ENCODE measurements around the gene HOXB1.

The HOXB1 gene

GRCh38 chr17:48556229-48556575, 25.4 kb upstream of the HOXB1 start:
- DNase-seq (ENCODE audit: extremely low read depth, low read depth), result no peak
- no peak for TF ChIP-seq CTCF (IDR thresholded peaks at IDR 0.05; ENCODE audit: low read depth, low read length)

GRCh38 chr17:48555258-48556228, 24.7 kb upstream of the HOXB1 start:
- DNase-seq (ENCODE audit: extremely low read depth, low read depth), result no peak

GRCh38 chr17:48554412-48555257, 23.8 kb upstream of the HOXB1 start:
- TF ChIP-seq CTCF (IDR thresholded peaks at IDR 0.05; ENCODE audit: low read depth, low read length), result no peak
- DNase-seq (ENCODE audit: extremely low read depth, low read depth), result no peak

More at GRCh38 chr17:48555258-48556228, 24.7 kb upstream of the HOXB1 start:
- no peak for TF ChIP-seq CTCF (IDR thresholded peaks at IDR 0.05; ENCODE audit: low read depth, low read length)

GRCh38 chr17:48553826-48554225, 23.0 kb upstream of the HOXB1 start:
- no peak for DNase-seq (ENCODE audit: extremely low read depth, low read depth)
- no peak for TF ChIP-seq CTCF (IDR thresholded peaks at IDR 0.05; ENCODE audit: low read depth, low read length)

- TF ChIP-seq CTCF (IDR thresholded peaks at IDR 0.05; ENCODE audit: low read depth, low read length), result no peak
Measured at GRCh38 chr17:48553190-48553547, 22.4 kb upstream of the HOXB1 start.

GRCh38 chr17:48552466-48553189, 21.8 kb upstream of the HOXB1 start:
- TF ChIP-seq CTCF (IDR thresholded peaks at IDR 0.05; ENCODE audit: low read depth, low read length), result no peak
- no peak for DNase-seq (ENCODE audit: extremely low read depth, low read depth)

More at GRCh38 chr17:48553190-48553547, 22.4 kb upstream of the HOXB1 start:
- DNase-seq (ENCODE audit: extremely low read depth, low read depth), result no peak

Data from AG09319 (cell line).